WTC11 (cell line): ENCODE results near the gene MEGF10. TPM values are rescaled to one million over a fixed set of nuclear protein-coding genes. Genes with fewer than 3 reads are reported as not detected.
A peak's percentile ranks its signal among the peaks of the same experiment; 100 is the strongest.

Experiments used
- ATAC-seq: fragments of 200-7000 bp; cut with Tn5 transposase; 2 replicates; pipeline ENCODE4 v1.10.0; 2021; ENCODE audit warnings: mild to moderate bottlenecking, moderate library complexity
- CTCF ChIA-PET: fragments of 300-600 bp; sonication (Branson Sonifier 250); formaldehyde crosslinking; loops from one replicate; lab custom pipeline; 2021; ENCODE audit warnings: antibody characterized with exemption; lab: Charles Lee
- POLR2A ChIA-PET: fragments of 350-600 bp; sonication (Branson Sonifier 250); formaldehyde crosslinking; loops from one replicate; lab custom pipeline; 2021; ENCODE audit warnings: antibody characterized with exemption; lab: Charles Lee
- DNase-seq: peaks from one replicate; pipeline ENCODE4 v3.0.0; 2021; ENCODE audit warnings: low spot score
- H3K27ac Mint-ChIP-seq: 2 replicates; pipeline ENCODE4 v1.8.0; 2021; ENCODE audit warnings: mixed read lengths
- H3K27me3 Mint-ChIP-seq: 2 replicates; pipeline ENCODE4 v1.8.0; 2021; ENCODE audit warnings: low read depth, mild to moderate bottlenecking, moderate library complexity, mixed read lengths
- H3K36me3 Mint-ChIP-seq: 2 replicates; pipeline ENCODE4 v1.8.0; 2021; ENCODE audit warnings: mixed read lengths
- H3K4me1 Mint-ChIP-seq: 2 replicates; pipeline ENCODE4 v1.8.0; 2022; ENCODE audit warnings: mixed read lengths
- H3K4me3 Mint-ChIP-seq: 2 replicates; pipeline ENCODE4 v1.8.0; 2021; ENCODE audit warnings: mild to moderate bottlenecking, moderate library complexity, mixed read lengths
- H3K9me3 Mint-ChIP-seq: 2 replicates; pipeline ENCODE4 v1.8.0; 2021; ENCODE audit warnings: mixed read lengths
- CREM ChIP-seq: sonication (generic); formaldehyde crosslinking; IDR thresholded peaks from 2 replicates; pipeline ENCODE4 v1.8.1; 2022; ENCODE audit warnings: mild to moderate bottlenecking, missing genetic modification reagents, moderate library complexity
- ELF4 ChIP-seq: sonication (generic); formaldehyde crosslinking; IDR thresholded peaks from 2 replicates; pipeline ENCODE4 v1.8.1; 2022; ENCODE audit warnings: low read depth, mild to moderate bottlenecking, moderate library complexity, missing genetic modification reagents
- ESRRA ChIP-seq: sonication (generic); formaldehyde crosslinking; IDR thresholded peaks from 2 replicates; pipeline ENCODE4 v1.8.1; 2022; ENCODE audit warnings: mild to moderate bottlenecking, missing genetic modification reagents, borderline replicate concordance
- FOXK1 ChIP-seq: sonication (generic); formaldehyde crosslinking; IDR thresholded peaks from 2 replicates; pipeline ENCODE4 v1.8.0; 2022; ENCODE audit warnings: mild to moderate bottlenecking, moderate library complexity, missing genetic modification reagents
- GTF2I ChIP-seq: fragments of 250-450 bp; sonication (Bioruptor Pico); conservative IDR thresholded peaks from 2 replicates; pipeline ENCODE4 v1.4.0; 2021; ENCODE audit warnings: mild to moderate bottlenecking
- JAZF1 ChIP-seq: fragments of 250-450 bp; sonication (Bioruptor Pico); IDR thresholded peaks from 2 replicates; pipeline ENCODE4 v1.9.0; 2021; ENCODE audit warnings: moderate library complexity, mild to moderate bottlenecking, inconsistent platforms
- JUN ChIP-seq: sonication (generic); formaldehyde crosslinking; IDR thresholded peaks from 2 replicates; pipeline ENCODE4 v1.8.0; 2023; ENCODE audit warnings: mild to moderate bottlenecking, missing genetic modification reagents
- MAX ChIP-seq: sonication (generic); formaldehyde crosslinking; IDR thresholded peaks from 2 replicates; pipeline ENCODE4 v1.8.0; 2022; ENCODE audit warnings: mild to moderate bottlenecking, missing genetic modification reagents
- MXD4 ChIP-seq: fragments of 250-450 bp; sonication (Bioruptor Pico); IDR thresholded peaks from 2 replicates; pipeline ENCODE4 v1.8.0; 2021; ENCODE audit warnings: mild to moderate bottlenecking, moderate library complexity, borderline replicate concordance
- NFATC4 ChIP-seq: fragments of 250-450 bp; sonication (Bioruptor Pico); IDR thresholded peaks from 2 replicates; pipeline ENCODE4 v1.9.0; 2021; ENCODE audit warnings: mild to moderate bottlenecking
- NFYB ChIP-seq: sonication (generic); formaldehyde crosslinking; conservative IDR thresholded peaks from 2 replicates; pipeline ENCODE4 v1.8.0; 2022; ENCODE audit warnings: low read depth, missing genetic modification reagents
- OVOL2 ChIP-seq: fragments of 250-450 bp; sonication (Bioruptor Pico); IDR thresholded peaks from 2 replicates; pipeline ENCODE4 v1.9.0; 2021; ENCODE audit warnings: mild to moderate bottlenecking, borderline replicate concordance
- RORB ChIP-seq: fragments of 250-450 bp; sonication (Bioruptor Pico); IDR thresholded peaks from 2 replicates; pipeline ENCODE4 v1.9.0; 2021; ENCODE audit warnings: mild to moderate bottlenecking
- TEAD4 ChIP-seq: sonication (generic); formaldehyde crosslinking; IDR thresholded peaks from 2 replicates; pipeline ENCODE4 v1.8.0; 2022; ENCODE audit warnings: mild to moderate bottlenecking, missing genetic modification reagents
- ZNF219 ChIP-seq: sonication (generic); formaldehyde crosslinking; IDR thresholded peaks from 2 replicates; pipeline ENCODE4 v1.8.0; 2023; ENCODE audit warnings: missing genetic modification reagents, mild to moderate bottlenecking, borderline replicate concordance
- ZNF317 ChIP-seq: sonication (generic); formaldehyde crosslinking; IDR thresholded peaks from 2 replicates; pipeline ENCODE4 v1.8.1; 2023; ENCODE audit warnings: low read depth, mild to moderate bottlenecking, moderate library complexity, missing genetic modification reagents, borderline replicate concordance
- ZNF425 ChIP-seq: fragments of 250-450 bp; sonication (Bioruptor Pico); conservative IDR thresholded peaks from 2 replicates; pipeline ENCODE4 v1.9.0; 2021; ENCODE audit warnings: mild to moderate bottlenecking
- ZNF671 ChIP-seq: fragments of 250-450 bp; sonication (Bioruptor Pico); IDR thresholded peaks from 2 replicates; pipeline ENCODE4 v1.8.0; 2021; ENCODE audit warnings: mild to moderate bottlenecking
- ZSCAN18 ChIP-seq: fragments of 250-450 bp; sonication (Bioruptor Pico); IDR thresholded peaks from 2 replicates; pipeline ENCODE4 v2.1.2; 2022; ENCODE audit warnings: mild to moderate bottlenecking, moderate library complexity
- total RNA-seq: library from RNA; stranded (reverse); gene quantifications from 3 replicates; pipeline ENCODE4 v1.2.3, GENCODE V29; 2021
- TF ChIP-seq, protein P1 (sequence below): sonication (generic); formaldehyde crosslinking; IDR thresholded peaks from 2 replicates; pipeline ENCODE4 v1.8.1; 2023; ENCODE audit warnings: mild to moderate bottlenecking, missing genetic modification reagents, moderate library complexity
- TF ChIP-seq, protein P2 (sequence below): sonication (generic); formaldehyde crosslinking; IDR thresholded peaks from 2 replicates; pipeline ENCODE4 v1.8.1; 2023; ENCODE audit warnings: mild to moderate bottlenecking, missing genetic modification reagents
- TF ChIP-seq, protein P3 (sequence below): sonication (generic); formaldehyde crosslinking; IDR thresholded peaks from 2 replicates; pipeline ENCODE4 v1.8.0; 2022; ENCODE audit warnings: mild to moderate bottlenecking, missing genetic modification reagents
- TF ChIP-seq, protein P4 (sequence below): sonication (generic); formaldehyde crosslinking; IDR thresholded peaks from 2 replicates; pipeline ENCODE4 v1.8.1; 2022; ENCODE audit warnings: low read depth, missing genetic modification reagents, borderline replicate concordance
- TF ChIP-seq, protein P5 (sequence below): fragments of 200-600 bp; IDR thresholded peaks from 2 replicates; pipeline ENCODE4 v1.8.0; 2022; ENCODE audit warnings: antibody characterized with exemption

MEGF10 gene
- total RNA-seq, 1 experiment from 2014 or later: 24.5 TPM

DNA sequence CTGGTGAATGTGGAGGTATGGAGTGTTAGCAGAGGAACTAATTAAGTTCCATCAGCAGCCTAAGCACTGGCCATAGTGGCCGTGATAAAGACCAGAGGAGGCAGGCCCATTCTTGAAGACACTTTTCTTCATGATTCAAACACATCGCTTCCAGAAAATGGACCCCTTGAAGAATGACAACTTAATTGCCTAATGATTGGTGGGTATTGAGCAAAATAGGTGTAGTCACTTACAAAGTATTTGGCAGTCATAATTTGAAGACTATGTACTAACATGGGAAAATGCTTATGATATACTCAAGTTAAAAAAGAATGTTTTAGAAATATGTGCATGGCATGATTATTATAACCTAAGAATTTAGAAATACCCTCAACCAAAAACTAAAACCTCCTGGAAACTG, 44.8 kb downstream of the MEGF10 start (continued):
- TF ChIP-seq, protein P1, sequence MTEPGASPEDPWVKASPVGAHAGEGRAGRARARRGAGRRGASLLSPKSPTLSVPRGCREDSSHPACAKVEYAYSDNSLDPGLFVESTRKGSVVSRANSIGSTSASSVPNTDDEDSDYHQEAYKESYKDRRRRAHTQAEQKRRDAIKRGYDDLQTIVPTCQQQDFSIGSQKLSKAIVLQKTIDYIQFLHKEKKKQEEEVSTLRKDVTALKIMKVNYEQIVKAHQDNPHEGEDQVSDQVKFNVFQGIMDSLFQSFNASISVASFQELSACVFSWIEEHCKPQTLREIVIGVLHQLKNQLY (CRISPR knock-in tag): no peak
- no peak for TF ChIP-seq ZNF219 (CRISPR knock-in tag)
- no peak for TF ChIP-seq MXD4 (CRISPR knock-in tag)

DNA sequence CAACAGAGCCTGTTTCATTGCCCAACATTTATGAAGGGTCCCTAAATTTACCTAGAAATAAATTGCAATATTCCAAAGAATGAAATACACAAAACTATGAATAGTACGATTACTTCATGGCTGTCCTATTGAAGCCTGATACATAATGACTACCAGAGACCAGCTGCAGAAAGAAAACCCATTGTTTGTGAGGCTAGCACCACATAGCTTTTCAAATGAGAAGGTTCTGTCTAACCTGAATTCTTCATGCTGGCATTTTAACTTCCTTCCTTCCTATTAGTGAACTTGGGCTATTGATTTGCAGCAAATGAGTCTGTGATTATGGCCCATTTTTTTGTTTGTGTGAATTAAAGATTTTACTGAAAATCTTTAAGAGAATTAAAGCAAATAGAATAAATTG, 47.3 kb downstream of the MEGF10 start:
- DNase-seq: no peak
- peak; percentile 50 for ATAC-seq
- Mint-ChIP-seq H3K4me1 (peaks cover 74% of the 10 kb centered on the region), H3K27me3 (no peaks in the 10 kb centered on the region), H3K36me3 (peaks cover 15% of the 10 kb centered on the region), H3K4me3 (0 out of 2 replicates have a peak overlapping the region, but pooled peaks have one; percentile 17), H3K9me3 (no peaks in the 10 kb centered on the region), H3K27ac (peak overlapping the region; percentile 45)
- TF ChIP-seq JUN (no peak), ZNF317 (CRISPR knock-in tag) (no peak), CREM (no peak), ZNF671 (CRISPR knock-in tag) (no peak), ELF4 (no peak), TEAD4 (CRISPR knock-in tag) (no peak), NFATC4 (no peak), NFYB (CRISPR knock-in tag) (no peak)
- TF ChIP-seq, protein P2, sequence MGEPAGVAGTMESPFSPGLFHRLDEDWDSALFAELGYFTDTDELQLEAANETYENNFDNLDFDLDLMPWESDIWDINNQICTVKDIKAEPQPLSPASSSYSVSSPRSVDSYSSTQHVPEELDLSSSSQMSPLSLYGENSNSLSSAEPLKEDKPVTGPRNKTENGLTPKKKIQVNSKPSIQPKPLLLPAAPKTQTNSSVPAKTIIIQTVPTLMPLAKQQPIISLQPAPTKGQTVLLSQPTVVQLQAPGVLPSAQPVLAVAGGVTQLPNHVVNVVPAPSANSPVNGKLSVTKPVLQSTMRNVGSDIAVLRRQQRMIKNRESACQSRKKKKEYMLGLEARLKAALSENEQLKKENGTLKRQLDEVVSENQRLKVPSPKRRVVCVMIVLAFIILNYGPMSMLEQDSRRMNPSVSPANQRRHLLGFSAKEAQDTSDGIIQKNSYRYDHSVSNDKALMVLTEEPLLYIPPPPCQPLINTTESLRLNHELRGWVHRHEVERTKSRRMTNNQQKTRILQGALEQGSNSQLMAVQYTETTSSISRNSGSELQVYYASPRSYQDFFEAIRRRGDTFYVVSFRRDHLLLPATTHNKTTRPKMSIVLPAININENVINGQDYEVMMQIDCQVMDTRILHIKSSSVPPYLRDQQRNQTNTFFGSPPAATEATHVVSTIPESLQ: no peak
- TF ChIP-seq, protein P3, sequence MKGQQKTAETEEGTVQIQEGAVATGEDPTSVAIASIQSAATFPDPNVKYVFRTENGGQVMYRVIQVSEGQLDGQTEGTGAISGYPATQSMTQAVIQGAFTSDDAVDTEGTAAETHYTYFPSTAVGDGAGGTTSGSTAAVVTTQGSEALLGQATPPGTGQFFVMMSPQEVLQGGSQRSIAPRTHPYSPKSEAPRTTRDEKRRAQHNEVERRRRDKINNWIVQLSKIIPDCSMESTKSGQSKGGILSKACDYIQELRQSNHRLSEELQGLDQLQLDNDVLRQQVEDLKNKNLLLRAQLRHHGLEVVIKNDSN: no peak
- TF ChIP-seq, protein P4, sequence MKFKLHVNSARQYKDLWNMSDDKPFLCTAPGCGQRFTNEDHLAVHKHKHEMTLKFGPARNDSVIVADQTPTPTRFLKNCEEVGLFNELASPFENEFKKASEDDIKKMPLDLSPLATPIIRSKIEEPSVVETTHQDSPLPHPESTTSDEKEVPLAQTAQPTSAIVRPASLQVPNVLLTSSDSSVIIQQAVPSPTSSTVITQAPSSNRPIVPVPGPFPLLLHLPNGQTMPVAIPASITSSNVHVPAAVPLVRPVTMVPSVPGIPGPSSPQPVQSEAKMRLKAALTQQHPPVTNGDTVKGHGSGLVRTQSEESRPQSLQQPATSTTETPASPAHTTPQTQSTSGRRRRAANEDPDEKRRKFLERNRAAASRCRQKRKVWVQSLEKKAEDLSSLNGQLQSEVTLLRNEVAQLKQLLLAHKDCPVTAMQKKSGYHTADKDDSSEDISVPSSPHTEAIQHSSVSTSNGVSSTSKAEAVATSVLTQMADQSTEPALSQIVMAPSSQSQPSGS (CRISPR knock-in tag): no peak
- ChIA-PET CTCF (interaction anchor here (0.6 to 1.2 kb wide), 2 partner anchors 36 to 155 kb away, joined by 3 read pairs; no protein-coding TSS in a partner anchor), POLR2A (no interaction called here)

GRCh38 chr5:127338501-127338900, 47.9 kb downstream of the MEGF10 start:
- peaks cover 15% of the 10 kb centered on the region for H3K36me3 Mint-ChIP-seq
- H3K27me3 Mint-ChIP-seq: no peaks in the 10 kb centered on the region
- no peaks in the 10 kb centered on the region for H3K9me3 Mint-ChIP-seq
- ChIA-PET POLR2A (no interaction called here), CTCF (interaction anchor here (1.2 to 1.9 kb wide), 2 partner anchors 36 to 155 kb away, joined by 3 to 5 read pairs; no protein-coding TSS in a partner anchor)
- H3K27ac Mint-ChIP-seq: peak overlapping the region; percentile 47
- no peak overlapping the region for H3K4me3 Mint-ChIP-seq
- no peak for DNase-seq
- TF ChIP-seq ELF4 (no peak), JAZF1 (CRISPR knock-in tag) (no peak), GTF2I (no peak), ESRRA (CRISPR knock-in tag) (no peak), ZNF425 (CRISPR knock-in tag) (no peak), TEAD4 (CRISPR knock-in tag) (no peak), ZNF317 (CRISPR knock-in tag) (no peak), ZSCAN18 (CRISPR knock-in tag) (no peak), RORB (no peak), OVOL2 (CRISPR knock-in tag) (no peak), FOXK1 (CRISPR knock-in tag) (no peak), MAX (CRISPR knock-in tag) (no peak)
- TF ChIP-seq, protein P5, sequence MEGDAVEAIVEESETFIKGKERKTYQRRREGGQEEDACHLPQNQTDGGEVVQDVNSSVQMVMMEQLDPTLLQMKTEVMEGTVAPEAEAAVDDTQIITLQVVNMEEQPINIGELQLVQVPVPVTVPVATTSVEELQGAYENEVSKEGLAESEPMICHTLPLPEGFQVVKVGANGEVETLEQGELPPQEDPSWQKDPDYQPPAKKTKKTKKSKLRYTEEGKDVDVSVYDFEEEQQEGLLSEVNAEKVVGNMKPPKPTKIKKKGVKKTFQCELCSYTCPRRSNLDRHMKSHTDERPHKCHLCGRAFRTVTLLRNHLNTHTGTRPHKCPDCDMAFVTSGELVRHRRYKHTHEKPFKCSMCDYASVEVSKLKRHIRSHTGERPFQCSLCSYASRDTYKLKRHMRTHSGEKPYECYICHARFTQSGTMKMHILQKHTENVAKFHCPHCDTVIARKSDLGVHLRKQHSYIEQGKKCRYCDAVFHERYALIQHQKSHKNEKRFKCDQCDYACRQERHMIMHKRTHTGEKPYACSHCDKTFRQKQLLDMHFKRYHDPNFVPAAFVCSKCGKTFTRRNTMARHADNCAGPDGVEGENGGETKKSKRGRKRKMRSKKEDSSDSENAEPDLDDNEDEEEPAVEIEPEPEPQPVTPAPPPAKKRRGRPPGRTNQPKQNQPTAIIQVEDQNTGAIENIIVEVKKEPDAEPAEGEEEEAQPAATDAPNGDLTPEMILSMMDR: no peak
- TF ChIP-seq, all 79 proteins: peak for 0
- H3K4me1 Mint-ChIP-seq: peaks cover 76% of the 10 kb centered on the region
- ATAC-seq: no peak
